Measurements from ENCODE around the gene ZNF652.

GRCh38 chr17:49288388-49288787, 73.7 kb downstream of the ZNF652 start:
- TF ChIP-seq POLR2A (IDR thresholded peaks at IDR 0.05; ENCODE audit: low read length) (no peak), GATA1 (IDR thresholded peaks at IDR 0.05; ENCODE audit: low read depth, low read length) (no peak)
